Neural progenitor cell (in vitro differentiated cells): ENCODE results near the gene MBTPS2.

ENCODE experiments used
- EZH2 ChIP-seq: fragments of 200-600 bp; sonication (generic); IDR thresholded peaks from 2 replicates; pipeline ENCODE4 v1.6.1; 2017; ENCODE audit warnings: antibody characterized with exemption, mild to moderate bottlenecking, moderate library complexity
- TF ChIP-seq, protein P1 (sequence below): fragments of 200-600 bp; sonication (generic); IDR thresholded peaks from 2 replicates; pipeline ENCODE4 v1.5.1; 2017; ENCODE audit warnings: antibody characterized with exemption, mild to moderate bottlenecking

DNA sequence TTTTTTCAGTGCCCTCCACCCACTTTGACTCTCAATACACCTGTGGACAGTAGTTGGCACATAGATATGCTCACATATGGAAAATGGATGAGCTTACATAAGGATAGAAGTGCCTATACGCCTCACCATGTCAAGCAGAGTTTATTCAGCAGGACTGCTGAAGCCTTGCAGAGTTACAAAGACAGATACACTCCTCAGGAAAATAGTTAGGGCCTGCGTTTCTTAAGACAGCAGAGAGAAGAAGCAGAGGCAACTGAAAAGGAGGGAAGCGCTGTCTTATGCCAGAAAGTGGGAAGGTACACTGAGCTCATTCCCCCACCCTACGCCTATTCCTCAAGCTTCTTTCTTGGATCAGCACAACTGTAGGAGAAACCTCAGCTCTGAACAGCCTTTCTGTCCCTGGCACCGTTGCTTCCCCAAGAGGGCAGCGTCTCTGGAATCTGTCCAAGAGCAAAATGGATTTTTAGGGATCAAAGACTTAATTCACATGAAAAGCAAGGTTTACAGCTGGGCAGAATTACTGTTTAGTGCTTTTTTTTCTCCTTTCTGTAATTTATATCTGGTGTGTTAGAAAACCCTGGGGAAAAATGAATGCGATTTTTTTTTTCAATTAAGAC is 37.3 kb upstream of the MBTPS2 start:
- TF ChIP-seq, protein P1, sequence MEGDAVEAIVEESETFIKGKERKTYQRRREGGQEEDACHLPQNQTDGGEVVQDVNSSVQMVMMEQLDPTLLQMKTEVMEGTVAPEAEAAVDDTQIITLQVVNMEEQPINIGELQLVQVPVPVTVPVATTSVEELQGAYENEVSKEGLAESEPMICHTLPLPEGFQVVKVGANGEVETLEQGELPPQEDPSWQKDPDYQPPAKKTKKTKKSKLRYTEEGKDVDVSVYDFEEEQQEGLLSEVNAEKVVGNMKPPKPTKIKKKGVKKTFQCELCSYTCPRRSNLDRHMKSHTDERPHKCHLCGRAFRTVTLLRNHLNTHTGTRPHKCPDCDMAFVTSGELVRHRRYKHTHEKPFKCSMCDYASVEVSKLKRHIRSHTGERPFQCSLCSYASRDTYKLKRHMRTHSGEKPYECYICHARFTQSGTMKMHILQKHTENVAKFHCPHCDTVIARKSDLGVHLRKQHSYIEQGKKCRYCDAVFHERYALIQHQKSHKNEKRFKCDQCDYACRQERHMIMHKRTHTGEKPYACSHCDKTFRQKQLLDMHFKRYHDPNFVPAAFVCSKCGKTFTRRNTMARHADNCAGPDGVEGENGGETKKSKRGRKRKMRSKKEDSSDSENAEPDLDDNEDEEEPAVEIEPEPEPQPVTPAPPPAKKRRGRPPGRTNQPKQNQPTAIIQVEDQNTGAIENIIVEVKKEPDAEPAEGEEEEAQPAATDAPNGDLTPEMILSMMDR = no peak
- no peak for TF ChIP-seq EZH2
